SU-DHL-6 (cell line): ENCODE measurements around the gene MSANTD3.

Experiments
- H2AFZ ChIP-seq: fragments of 200-600 bp; sonication (generic); 2 replicates; pipeline ENCODE4 v1.6.1; 2014; ENCODE audit warnings: low read depth, mild to moderate bottlenecking, moderate library complexity, mixed read lengths, antibody characterized with exemption, low read length; ENCODE audit not compliant: severe bottlenecking
- H3F3A ChIP-seq: fragments of 200-600 bp; shearing (Covaris generic); 2 replicates; pipeline ENCODE4 v1.6.0; 2016; ENCODE audit warnings: antibody characterized with exemption, mild to moderate bottlenecking; ENCODE audit not compliant: insufficient read depth
- H3K27ac ChIP-seq: fragments of 200-600 bp; sonication (generic); 2 replicates; pipeline ENCODE4 v1.5.1; 2016; ENCODE audit warnings: low read depth, mild to moderate bottlenecking, low read length, moderate library complexity, mixed read lengths
- H3K27me3 ChIP-seq: fragments of 200-600 bp; sonication (generic), shearing (Covaris generic); 2 replicates; pipeline ENCODE4 v1.6.0; 2014; ENCODE audit warnings: mild to moderate bottlenecking, low read length
- H3K36me3 ChIP-seq: fragments of 200-600 bp; sonication (generic); 2 replicates; pipeline ENCODE4 v1.6.1; 2014; ENCODE audit warnings: mild to moderate bottlenecking, low read length, mixed read lengths
- H3K4me2 ChIP-seq: fragments of 300-600, 200-600 bp; shearing (Covaris generic), sonication (generic); 2 replicates; pipeline ENCODE4 v1.6.0; 2014; ENCODE audit warnings: low read length, low read depth, mild to moderate bottlenecking; ENCODE audit not compliant: poor library complexity, severe bottlenecking
- H3K4me3 ChIP-seq: fragments of 200-600 bp; sonication (generic); 2 replicates; pipeline ENCODE4 v1.5.1; 2014; ENCODE audit warnings: antibody characterized with exemption, low read length, mild to moderate bottlenecking, mixed read lengths; ENCODE audit not compliant: insufficient read depth, poor library complexity, severe bottlenecking
- H3K79me2 ChIP-seq: fragments of 200-600 bp; sonication (generic); 2 replicates; pipeline ENCODE4 v1.6.1; 2014; ENCODE audit warnings: mild to moderate bottlenecking, low read length, moderate library complexity; ENCODE audit not compliant: insufficient read depth
- H3K9ac ChIP-seq: fragments of 200-600 bp; sonication (generic); 2 replicates; pipeline ENCODE4 v1.7.0; 2014; ENCODE audit warnings: mild to moderate bottlenecking, low read length
- H3K9me2 ChIP-seq: fragments of 200-600 bp; sonication (generic); replicated peaks from 2 replicates; pipeline ENCODE4 v1.6.1; 2014; ENCODE audit warnings: low read length; ENCODE audit not compliant: insufficient read depth
- H3K9me3 ChIP-seq: fragments of 200-600 bp; sonication (generic); 2 replicates; pipeline ENCODE4 v1.6.1; 2014; ENCODE audit warnings: low read length, mixed read lengths; ENCODE audit not compliant: insufficient read depth
- H4K20me1 ChIP-seq: fragments of 200-600 bp; sonication (generic); 2 replicates; pipeline ENCODE4 v1.6.1; 2014; ENCODE audit warnings: low read depth, mild to moderate bottlenecking, antibody characterized with exemption, low read length, moderate library complexity, mixed read lengths
- CTCF ChIP-seq: fragments of 200-600 bp; sonication (generic); IDR thresholded peaks from one replicate; pipeline ENCODE4 v1.5.1; 2017; ENCODE audit warnings: antibody characterized with exemption, mild to moderate bottlenecking, low read length, moderate library complexity; ENCODE audit not compliant: insufficient read depth, poor library complexity, severe bottlenecking
- EZH2phosphoT487 ChIP-seq: fragments of 200-600 bp; sonication (generic), shearing (Covaris generic); conservative IDR thresholded peaks from 2 replicates; pipeline ENCODE4 v1.6.1; 2018; ENCODE audit warnings: mild to moderate bottlenecking, antibody characterized with exemption, low read length, moderate library complexity, mixed read lengths

Gene MSANTD3

GRCh38 chr9:100485196-100485595 lies 58.3 kb downstream of the MSANTD3 start:
- H3K27ac ChIP-seq = no peak overlapping the region
- no peak overlapping the region for H3K4me3 ChIP-seq
- H3K79me2 ChIP-seq = no peaks in the 10 kb centered on the region
- H3K27me3 ChIP-seq = no peaks in the 10 kb centered on the region
- H3K9me3 ChIP-seq = no peaks in the 10 kb centered on the region
- no peaks in the 10 kb centered on the region for H3K9me2 ChIP-seq
- no peak overlapping the region for H2AFZ ChIP-seq
- H3K9ac ChIP-seq = no peak overlapping the region
- no peak overlapping the region for H3K4me2 ChIP-seq
- no peak for TF ChIP-seq EZH2phosphoT487
- no peak for TF ChIP-seq CTCF
- H4K20me1 ChIP-seq = no peaks in the 10 kb centered on the region
- H3F3A ChIP-seq = no peaks in the 10 kb centered on the region
- no peaks in the 10 kb centered on the region for H3K36me3 ChIP-seq

- Histone ChIP-seq H3K4me3 (no peak overlapping the region), H4K20me1 (no peaks in the 10 kb centered on the region), H3K9me3 (no peaks in the 10 kb centered on the region), H3K27me3 (no peaks in the 10 kb centered on the region), H3F3A (no peaks in the 10 kb centered on the region), H3K4me2 (no peak overlapping the region), H3K27ac (no peak overlapping the region), H3K79me2 (no peaks in the 10 kb centered on the region), H3K36me3 (no peaks in the 10 kb centered on the region), H2AFZ (no peak overlapping the region), H3K9me2 (no peaks in the 10 kb centered on the region), H3K9ac (no peak overlapping the region)
- TF ChIP-seq CTCF (no peak), EZH2phosphoT487 (no peak)
Observed at GRCh38 chr9:100486479-100487176, 59.7 kb downstream of the MSANTD3 start.

- no peak overlapping the region for H3K27ac ChIP-seq
- no peak overlapping the region for H3K4me3 ChIP-seq
Observed at GRCh38 chr9:100488177-100488576, 61.2 kb downstream of the MSANTD3 start.

More at GRCh38 chr9:100488177-100488576, 61.2 kb downstream of the MSANTD3 start:
- Histone ChIP-seq H2AFZ (no peak overlapping the region), H3K27me3 (no peaks in the 10 kb centered on the region), H3F3A (no peaks in the 10 kb centered on the region), H3K79me2 (no peaks in the 10 kb centered on the region), H3K9me3 (no peaks in the 10 kb centered on the region), H3K9me2 (no peaks in the 10 kb centered on the region), H3K9ac (no peak overlapping the region), H4K20me1 (no peaks in the 10 kb centered on the region), H3K4me2 (no peak overlapping the region), H3K36me3 (no peaks in the 10 kb centered on the region)
- TF ChIP-seq EZH2phosphoT487 (no peak), CTCF (no peak)
